HepG2 (cell line): ENCODE data around the gene NKD1. TPM values are rescaled to one million over a fixed set of nuclear protein-coding genes. Genes with fewer than 3 reads are reported as not detected.

Experiments
- ATAC-seq: fragments of 200-7000 bp; cut with Tn5 transposase; 3 replicates; pipeline ENCODE4 v1.9.1; 2020; ENCODE audit warnings: mild to moderate bottlenecking, moderate library complexity
- BruUV-seq: library from RNA; stranded (reverse); fragments of 400-500 nt; replicated peaks from 2 replicates; lab custom pipeline; 2021; lab: Mats Ljungman, UMichigan
- CTCF ChIA-PET: fragments of 300-600 bp; formaldehyde crosslinking; extraction: SDS; loops from one replicate; lab custom pipeline; 2021; ENCODE audit warnings: low total read pairs, inconsistent platforms, low intra/inter-chr PET ratio; lab: Yijun Ruan, JAX
- POLR2A ChIA-PET: fragments of 350-600 bp; sonication (Branson Sonifier 250); formaldehyde crosslinking; loops from one replicate; lab custom pipeline; 2020; ENCODE audit warnings: antibody characterized with exemption, inconsistent platforms; lab: Yijun Ruan, JAX
- DNase-seq: peaks from one replicate; pipeline ENCODE4 v3.0.0-alpha.2; 2015; ENCODE audit warnings: low spot score
- FAIRE-seq: peaks from 3 replicates; lab custom pipeline; 2011; peaks lifted over from hg19 to GRCh38; lab: Jason Lieb, UNC
- H2AFZ ChIP-seq: one replicate; pipeline ENCODE4 v1.6.1; 2011; ENCODE audit warnings: low read length, inconsistent platforms
- H3K27ac ChIP-seq: fragments of 300-600 bp; 3 replicates; pipeline ENCODE4 v1.8.0; 2011; ENCODE audit warnings: mixed run types, mild to moderate bottlenecking, mixed read lengths, low read length, inconsistent platforms; ENCODE audit not compliant: insufficient read depth; ENCODE audit errors: extremely low read length
- H3K27me3 ChIP-seq, 2 experiments: fragments of 200-600 bp in 1 of 2; 2 replicates in 1 of 2; 3 replicates in 1 of 2; pipeline versions ENCODE4 v1.6.0 to v1.8.0; 2011; ENCODE audit warnings: low read length in 2 of 2, mild to moderate bottlenecking in 2 of 2, moderate library complexity in 2 of 2, inconsistent platforms in 1 of 2; ENCODE audit not compliant: insufficient read depth in 2 of 2, control insufficient read depth in 1 of 2
- H3K36me3 ChIP-seq, 2 experiments: fragments of 200-600 bp in 1 of 2; replicated peaks in 1 of 2; 2 replicates in 1 of 2; 3 replicates in 1 of 2; pipeline versions ENCODE4 v1.5.1 to v1.8.0; 2011; ENCODE audit warnings: low read length in 2 of 2, inconsistent platforms in 1 of 2; ENCODE audit not compliant: insufficient read depth in 2 of 2, control insufficient read depth in 1 of 2
- H3K4me1 ChIP-seq: 2 replicates; pipeline ENCODE4 v1.5.1; 2012; ENCODE audit warnings: low read length, inconsistent platforms; ENCODE audit not compliant: insufficient read depth
- H3K4me2 ChIP-seq: 2 replicates; pipeline ENCODE4 v1.6.0; 2011; ENCODE audit warnings: low read depth, low read length, inconsistent platforms
- H3K4me3 ChIP-seq, 3 experiments: fragments of 200-600 bp in 1 of 3; sonication (generic), shearing (Covaris generic) in 1 of 3; replicated peaks in 1 of 3; 2 replicates each; pipeline ENCODE4 v1.5.1; 2011 to 2016; ENCODE audit warnings: low read length in 3 of 3, inconsistent platforms in 2 of 3, low read depth in 2 of 3, mild to moderate bottlenecking in 2 of 3, control low read depth in 1 of 3, mixed read lengths in 1 of 3; ENCODE audit not compliant: insufficient read depth in 1 of 3
- H3K79me2 ChIP-seq: one replicate; pipeline ENCODE4 v1.6.1; 2011; ENCODE audit warnings: low read length, inconsistent platforms; ENCODE audit not compliant: insufficient read depth
- H3K9ac ChIP-seq: 2 replicates; pipeline ENCODE4 v1.6.0; 2011; ENCODE audit warnings: mild to moderate bottlenecking, low read depth, low read length, inconsistent platforms; ENCODE audit not compliant: insufficient read depth
- H3K9me3 ChIP-seq: 2 replicates; pipeline ENCODE4 v1.5.1; 2012; ENCODE audit warnings: mild to moderate bottlenecking, low read length
- H4K20me1 ChIP-seq: 2 replicates; pipeline ENCODE4 v1.6.0; 2011; ENCODE audit warnings: inconsistent platforms, mild to moderate bottlenecking, low read length, moderate library complexity; ENCODE audit not compliant: insufficient read depth
- CREM ChIP-seq, 2 experiments: sonication (generic) in 1 of 2; formaldehyde crosslinking in 1 of 2; IDR thresholded peaks; 2 replicates each; pipeline versions ENCODE4 v1.4.0 to v1.6.1; 2016 to 2020; ENCODE audit warnings: antibody characterized with exemption in 1 of 2, mild to moderate bottlenecking in 1 of 2, missing genetic modification reagents in 1 of 2
- CTCF ChIP-seq: sonication (generic); formaldehyde crosslinking; IDR thresholded peaks from 2 replicates; pipeline ENCODE4 v1.5.0; 2020; ENCODE audit warnings: mild to moderate bottlenecking, missing genetic modification reagents, moderate library complexity
- ELF3 ChIP-seq: IDR thresholded peaks from 2 replicates; pipeline ENCODE4 v1.6.1; 2016; ENCODE audit warnings: missing genetic modification reagents, missing compliant biosample characterization
- FLYWCH1 ChIP-seq: sonication (generic); formaldehyde crosslinking; IDR thresholded peaks from 2 replicates; pipeline ENCODE4 v1.8.1; 2023; ENCODE audit warnings: mild to moderate bottlenecking, missing genetic modification reagents
- HDAC2 ChIP-seq: sonication (generic); formaldehyde crosslinking; IDR thresholded peaks from 2 replicates; pipeline ENCODE4 v1.4.0; 2020; ENCODE audit warnings: missing genetic modification reagents
- HNF1A ChIP-seq, 2 experiments: sonication (generic) in 1 of 2; formaldehyde crosslinking in 1 of 2; IDR thresholded peaks; 2 replicates each; pipeline versions ENCODE4 v1.4.0 to v1.6.1; 2016 to 2020; ENCODE audit warnings: borderline replicate concordance in 1 of 2, low read depth in 1 of 2, mild to moderate bottlenecking in 1 of 2, missing genetic modification reagents in 1 of 2
- HOXA3 ChIP-seq: sonication (generic); formaldehyde crosslinking; IDR thresholded peaks from 2 replicates; pipeline ENCODE4 v1.5.0; 2020; ENCODE audit warnings: missing genetic modification reagents
- NR2C2 ChIP-seq: sonication (generic); formaldehyde crosslinking; IDR thresholded peaks from 2 replicates; pipeline ENCODE4 v1.4.0; 2020; ENCODE audit warnings: missing genetic modification reagents, mild to moderate bottlenecking, moderate library complexity, borderline replicate concordance
- SP140L ChIP-seq: sonication (generic); formaldehyde crosslinking; IDR thresholded peaks from 2 replicates; pipeline ENCODE4 v1.4.0; 2020; ENCODE audit warnings: missing genetic modification reagents, borderline replicate concordance
- U2AF1 ChIP-seq: fragments of 200-400 bp; formaldehyde crosslinking; optimal IDR thresholded peaks from 2 replicates; pipeline ENCODE3; 2017; ENCODE audit warnings: mild to moderate bottlenecking, low read depth, low read length
- ZNF224 ChIP-seq: sonication (generic); formaldehyde crosslinking; IDR thresholded peaks from 2 replicates; pipeline ENCODE4 v1.5.0; 2020; ENCODE audit warnings: mild to moderate bottlenecking, missing genetic modification reagents
- ZNF232 ChIP-seq: sonication (generic); formaldehyde crosslinking; IDR thresholded peaks from 2 replicates; pipeline ENCODE4 v1.4.0; 2020; ENCODE audit warnings: missing genetic modification reagents, borderline replicate concordance
- ZNF337 ChIP-seq: sonication (generic); formaldehyde crosslinking; IDR thresholded peaks from 2 replicates; pipeline ENCODE4 v1.5.1; 2020; ENCODE audit warnings: missing genetic modification reagents, low read depth, mild to moderate bottlenecking, borderline replicate concordance
- ZNF615 ChIP-seq: sonication (generic); formaldehyde crosslinking; IDR thresholded peaks from 2 replicates; pipeline ENCODE4 v1.5.0; 2020; ENCODE audit warnings: mild to moderate bottlenecking, missing genetic modification reagents, borderline replicate concordance
- ZNF777 ChIP-seq: sonication (generic); formaldehyde crosslinking; IDR thresholded peaks from 2 replicates; pipeline ENCODE4 v1.4.0; 2020; ENCODE audit warnings: missing genetic modification reagents
- ZNF782 ChIP-seq: sonication (generic); formaldehyde crosslinking; IDR thresholded peaks from 2 replicates; pipeline ENCODE4 v1.4.0; 2020; ENCODE audit warnings: missing genetic modification reagents, mild to moderate bottlenecking, borderline replicate concordance
- WGBS: methylation state at CpG from one replicate; pipeline ENCODE4 v1.1.6; 2017; ENCODE audit warnings: low lambda C conversion rate; 5-methylcytosine and 5-hydroxymethylcytosine counted together
- in situ Hi-C: cut with HindIII; loops from 2 replicates; pipeline ENCODE4 v1.10.0; 2017; ENCODE audit warnings: low pct_unique_long_range_greater_than_20kb; ENCODE audit not compliant: extremely low pct_ligation_motif_present
- intact Hi-C: fragments of 100-400 bp; cut with micrococcal nuclease; formaldehyde crosslinking; loops from one replicate; pipeline ENCODE4 v1.10.0; 2022; ENCODE audit not compliant: unreplicated experiment
- polyA plus RNA-seq, 8 experiments: library from polyadenylated mRNA; depleted of rRNA in 3 of 8; stranded (reverse) in 7 of 8; unstranded in 1 of 8; fragments of >200 nt; fragmentation: Illumina TruSeq in 4 of 8; extraction: Trizol in 4 of 8; gene quantifications; 2 replicates each; pipeline versions ENCODE4 v1.2.1 to v1.2.3, GENCODE V29; 2011 to 2016; ENCODE audit warnings: low read depth in 4 of 8, missing spikeins in 1 of 8, mixed read lengths in 1 of 8; ENCODE audit not compliant: insufficient read depth in 1 of 8
- total RNA-seq, 5 experiments: library from RNA; depleted of rRNA; stranded (reverse); fragments of >200 nt; fragmentation: Illumina TruSeq; extraction: Trizol; gene quantifications; 2 replicates each; pipeline ENCODE4 v1.2.3, GENCODE V29; 2016; ENCODE audit warnings: low read depth in 1 of 5

The NKD1 gene
- total and polyA plus RNA-seq, 2 of the 13 experiments (the other 11 are each of a cell fraction or from before 2014, with no cell fraction given), result 70.4 to 121 TPM

GRCh38 chr16:50509521-50510341 lies 38.5 kb upstream of the NKD1 start:
- Histone ChIP-seq H3K4me2 (peak overlapping the region; percentile 37), H3K36me3 (peaks cover 0 to 5% of the 10 kb centered on the region in 2 experiments; a peak in 3 of 5 replicates), H2AFZ (no peak overlapping the region), H3K4me1 (peaks cover 92% of the 10 kb centered on the region), H3K9me3 (peaks cover 9% of the 10 kb centered on the region; the same call in 1 of the 2 replicates), H3K9ac (no peak overlapping the region), H4K20me1 (no peaks in the 10 kb centered on the region), H3K27me3 (no peaks in the 10 kb centered on the region), H3K27ac (no peak overlapping the region), H3K79me2 (peaks cover 90% of the 10 kb centered on the region), H3K4me3 (peak overlapping the region in 2 of 3 experiments; percentile 19 to 21; a peak in 3 of 6 replicates)
- no TSS peak for BruUV-seq
- ATAC-seq (no peak), FAIRE-seq (no peak), DNase-seq (peak; percentile 50)
- POLR2A ChIA-PET, result interaction anchor here (1.1 to 2.5 kb wide), 5 partner anchors 10 to 38 kb away, joined by 3 to 19 read pairs (median 4); partner anchors contain the start of gene NKD1
- in situ Hi-C loops (loop anchor here (5.0 kb wide), 2 partner anchors 42 to 137 kb away; no protein-coding TSS in a partner anchor), intact Hi-C loops (loop anchor here (1.0 to 5.0 kb wide), 3 partner anchors 38 to 135 kb away; partner anchors contain the start of gene NKD1)
- 85% methylated on average over 10 of the region's 10 CpGs for WGBS
- CTCF ChIA-PET, result interaction anchor here (0.7 to 1.6 kb wide), 2 partner anchors 135 to 137 kb away, joined by 3 to 6 read pairs; no protein-coding TSS in a partner anchor
- TF ChIP-seq ZNF777 (CRISPR knock-in tag) (0 out of 2 replicates have a peak, but pooled peaks have one; percentile 22), FLYWCH1 (CRISPR knock-in tag) (no peak), SP140L (no peak), HDAC2 (CRISPR knock-in tag) (0 out of 2 replicates have a peak, but pooled peaks have one; percentile 13), CREM (IDR thresholded peaks at IDR 0.05) (no peak), CREM (CRISPR knock-in tag; IDR thresholded peaks at IDR 0.05) (no peak), ZNF615 (no peak), HOXA3 (0 out of 2 replicates have a peak, but pooled peaks have one; percentile 35), HNF1A (IDR thresholded peaks at IDR 0.05; ENCODE audit: low read depth) (no peak), HNF1A (CRISPR knock-in tag; IDR thresholded peaks at IDR 0.05; ENCODE audit: borderline replicate concordance) (no peak), ZNF337 (CRISPR knock-in tag) (no peak), NR2C2 (no peak), U2AF1 (peak; percentile 21), ZNF782 (CRISPR knock-in tag) (no peak), ZNF232 (CRISPR knock-in tag) (0 out of 2 replicates have a peak, but pooled peaks have one; percentile 46), ELF3 (CRISPR knock-in tag) (no peak), CTCF (CRISPR knock-in tag) (peak; percentile 76), ZNF224 (CRISPR knock-in tag) (no peak)
